GM19328 (cell line): ENCODE measurements around the gene UBE3C.

Experiments used
- ATAC-seq: cut with Tn5 transposase; IDR thresholded peaks from one replicate; pipeline ENCODE4 v1.9.1; 2021; ENCODE audit warnings: mild to moderate bottlenecking, moderate library complexity; ENCODE audit not compliant: unreplicated experiment

The UBE3C gene

GRCh38 chr7:157168571-157168970, 29.8 kb downstream of the UBE3C start:
- ATAC-seq: no peak

GRCh38 chr7:157176771-157177170, 38.0 kb downstream of the UBE3C start:
- no peak for ATAC-seq

GRCh38 chr7:157177333-157177982, 38.7 kb downstream of the UBE3C start:
- no peak for ATAC-seq

GRCh38 chr7:157177983-157178381, 39.3 kb downstream of the UBE3C start:
- no peak for ATAC-seq

- ATAC-seq: no peak
These were observed 45.1 kb downstream of the UBE3C start for GRCh38 chr7:157183832-157184231.

GRCh38 chr7:157188091-157188665, 49.5 kb downstream of the UBE3C start:
- no peak for ATAC-seq

- ATAC-seq: no peak
These were observed 50.7 kb downstream of the UBE3C start for GRCh38 chr7:157189405-157189804.

- ATAC-seq: no peak
These were observed 54.1 kb downstream of the UBE3C start for GRCh38 chr7:157192861-157193260.

- no peak for ATAC-seq
These were observed 54.5 kb downstream of the UBE3C start for GRCh38 chr7:157193274-157193673.

GRCh38 chr7:157194948-157195347, 56.2 kb downstream of the UBE3C start:
- no peak for ATAC-seq

GRCh38 chr7:157195868-157196267, 57.1 kb downstream of the UBE3C start:
- no peak for ATAC-seq

GRCh38 chr7:157204134-157204533, 65.4 kb downstream of the UBE3C start:
- ATAC-seq: no peak

GRCh38 chr7:157205438-157205837, 66.7 kb downstream of the UBE3C start:
- ATAC-seq: no peak

GRCh38 chr7:157208571-157209413, 70.1 kb downstream of the UBE3C start:
- no peak for ATAC-seq

- no peak for ATAC-seq
These were observed 72.0 kb downstream of the UBE3C start for GRCh38 chr7:157210682-157211081.

- no peak for ATAC-seq
These were observed 73.0 kb downstream of the UBE3C start for GRCh38 chr7:157211690-157212089.

GRCh38 chr7:157219154-157219553, 80.4 kb downstream of the UBE3C start:
- ATAC-seq: no peak

- ATAC-seq: no peak
These were observed 82.3 kb downstream of the UBE3C start for GRCh38 chr7:157220916-157221569.

GRCh38 chr7:157222687-157223086, 84.0 kb downstream of the UBE3C start:
- ATAC-seq: no peak

- no peak for ATAC-seq
These were observed 85.9 kb downstream of the UBE3C start for GRCh38 chr7:157224627-157225026.

GRCh38 chr7:157228864-157229422, 90.2 kb downstream of the UBE3C start:
- ATAC-seq: no peak
